ENCODE data around the gene CSF3.

DNA sequence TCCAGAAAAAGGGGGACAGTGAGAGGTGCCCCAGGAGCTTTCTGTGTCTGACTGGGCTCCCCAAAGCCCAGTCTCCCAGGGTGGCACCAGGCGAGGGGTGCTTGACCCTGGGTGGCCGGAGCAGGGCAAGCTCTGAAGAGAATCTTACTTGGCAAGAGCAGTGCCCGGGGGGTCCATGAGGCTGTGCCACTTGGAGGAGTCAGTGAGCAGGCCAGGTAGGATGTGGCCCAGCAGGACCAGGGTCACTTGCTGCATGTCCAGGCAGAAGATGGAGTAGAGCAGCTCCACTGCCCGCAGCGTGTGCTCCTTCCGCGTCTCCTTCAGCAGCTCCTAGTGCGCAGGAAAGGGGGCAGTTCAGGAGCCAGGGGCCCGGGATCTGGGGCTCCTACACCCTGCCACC, 7.3 kb downstream of the CSF3 start:
- TF ChIP-seq, protein P1, sequence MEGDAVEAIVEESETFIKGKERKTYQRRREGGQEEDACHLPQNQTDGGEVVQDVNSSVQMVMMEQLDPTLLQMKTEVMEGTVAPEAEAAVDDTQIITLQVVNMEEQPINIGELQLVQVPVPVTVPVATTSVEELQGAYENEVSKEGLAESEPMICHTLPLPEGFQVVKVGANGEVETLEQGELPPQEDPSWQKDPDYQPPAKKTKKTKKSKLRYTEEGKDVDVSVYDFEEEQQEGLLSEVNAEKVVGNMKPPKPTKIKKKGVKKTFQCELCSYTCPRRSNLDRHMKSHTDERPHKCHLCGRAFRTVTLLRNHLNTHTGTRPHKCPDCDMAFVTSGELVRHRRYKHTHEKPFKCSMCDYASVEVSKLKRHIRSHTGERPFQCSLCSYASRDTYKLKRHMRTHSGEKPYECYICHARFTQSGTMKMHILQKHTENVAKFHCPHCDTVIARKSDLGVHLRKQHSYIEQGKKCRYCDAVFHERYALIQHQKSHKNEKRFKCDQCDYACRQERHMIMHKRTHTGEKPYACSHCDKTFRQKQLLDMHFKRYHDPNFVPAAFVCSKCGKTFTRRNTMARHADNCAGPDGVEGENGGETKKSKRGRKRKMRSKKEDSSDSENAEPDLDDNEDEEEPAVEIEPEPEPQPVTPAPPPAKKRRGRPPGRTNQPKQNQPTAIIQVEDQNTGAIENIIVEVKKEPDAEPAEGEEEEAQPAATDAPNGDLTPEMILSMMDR (IDR thresholded peaks at IDR 0.05): no peak
- no peak for TF ChIP-seq TCF7L2 (IDR thresholded peaks at IDR 0.05; ENCODE audit: low read depth, low read length)
